Smooth muscle cell (in vitro differentiated cells): Measurements from ENCODE around the gene ALAS2. TPM values are rescaled to one million over a fixed set of nuclear protein-coding genes. Genes with fewer than 3 reads are reported as not detected.
"Not testable (repeated sequence)": the region's sequence is repeated elsewhere in the genome, so short reads cannot be mapped to it uniquely, and the experiment has no call there.

Experiments
- DNase-seq: peaks from one replicate; lab custom pipeline; 2025; ENCODE audit not compliant: unreplicated experiment; lab: John Stamatoyannopoulos, UW
- H2AFZ ChIP-seq: fragments of 200-600 bp; sonication (generic); 2 replicates; pipeline ENCODE4 v1.6.0; 2016; ENCODE audit warnings: antibody characterized with exemption, low read depth, mild to moderate bottlenecking
- H3F3A ChIP-seq: fragments of 200-600 bp; sonication (generic); 2 replicates; pipeline ENCODE4 v1.6.0; 2017; ENCODE audit warnings: antibody characterized with exemption, low read depth
- H3K27ac ChIP-seq: fragments of 200-600 bp; sonication (generic); 2 replicates; pipeline ENCODE4 v1.5.1; 2016; ENCODE audit warnings: low read depth, mild to moderate bottlenecking
- H3K27me3 ChIP-seq: fragments of 200-600 bp; sonication (generic); 2 replicates; pipeline ENCODE4 v1.6.1; 2016; ENCODE audit warnings: low read depth, mild to moderate bottlenecking
- H3K36me3 ChIP-seq: fragments of 200-600 bp; sonication (generic); 2 replicates; pipeline ENCODE4 v1.5.1; 2016; ENCODE audit warnings: low read depth
- H3K4me1 ChIP-seq: fragments of 200-600 bp; sonication (generic); 2 replicates; pipeline ENCODE4 v1.5.1; 2016; ENCODE audit warnings: low read depth
- H3K4me2 ChIP-seq: fragments of 200-600 bp; sonication (generic); 2 replicates; pipeline ENCODE4 v1.6.0; 2016; ENCODE audit warnings: mild to moderate bottlenecking
- H3K4me3 ChIP-seq: fragments of 200-600 bp; sonication (generic); 2 replicates; pipeline ENCODE4 v1.5.1; 2016; ENCODE audit warnings: mild to moderate bottlenecking
- H3K79me2 ChIP-seq: fragments of 200-600 bp; sonication (generic); 2 replicates; pipeline ENCODE4 v1.6.0; 2016; ENCODE audit warnings: low read depth, mild to moderate bottlenecking
- H3K9ac ChIP-seq: fragments of 200-600 bp; sonication (generic); 2 replicates; pipeline ENCODE4 v1.6.0; 2016; ENCODE audit warnings: low read depth
- H3K9me3 ChIP-seq: fragments of 200-600 bp; sonication (generic); replicated peaks from 2 replicates; pipeline ENCODE4 v1.5.1; 2016; ENCODE audit warnings: low read depth
- H4K20me1 ChIP-seq: fragments of 200-600 bp; sonication (generic); 2 replicates; pipeline ENCODE4 v1.6.0; 2016; ENCODE audit warnings: low read depth
- CTCF ChIP-seq: fragments of 200-600 bp; sonication (generic); IDR thresholded peaks from 2 replicates; pipeline ENCODE4 v1.5.1; 2017; ENCODE audit warnings: borderline replicate concordance, mild to moderate bottlenecking, antibody characterized with exemption; ENCODE audit not compliant: insufficient read depth, poor library complexity, severe bottlenecking
- WGBS: methylation state at CpG from one replicate; pipeline ENCODE4 v1.1.7; 2016; ENCODE audit warnings: low lambda C conversion rate; 5-methylcytosine and 5-hydroxymethylcytosine counted together
- polyA plus RNA-seq: library from polyadenylated mRNA; unstranded; fragments of >200 nt; fragmentation: Nextera tagmentation; extraction: Ambion mirVana; gene quantifications from 2 replicates; pipeline ENCODE4 v1.2.1, GENCODE V29; 2016
- total RNA-seq: library from RNA; depleted of rRNA; stranded (reverse); fragments of >200 nt; gene quantifications from 2 replicates; pipeline ENCODE4 v1.2.3, GENCODE V29; 2014

Gene ALAS2
- total and polyA plus RNA-seq, 2 experiments from 2014 or later, result not detected

- H3K27me3 ChIP-seq, result no peaks in the 10 kb centered on the region
- WGBS, result 34% methylated on average over 5 of the region's 5 CpGs
- H3K9ac ChIP-seq, result peak overlapping the region; percentile 82
- peak overlapping the region; percentile 75 for H3K4me2 ChIP-seq
- DNase-seq, result no peak
- peak overlapping the region; percentile 89 for H2AFZ ChIP-seq
- H3K79me2 ChIP-seq, result no peaks in the 10 kb centered on the region
- H3K4me3 ChIP-seq, result peak overlapping the region; percentile 20
- peak overlapping the region; percentile 88 for H3K27ac ChIP-seq
- no peaks in the 10 kb centered on the region for H3F3A ChIP-seq
- peak; percentile 75 for TF ChIP-seq CTCF
- H3K4me1 ChIP-seq, result no peaks in the 10 kb centered on the region
- no peaks in the 10 kb centered on the region for H4K20me1 ChIP-seq
- H3K36me3 ChIP-seq, result no peaks in the 10 kb centered on the region
- H3K9me3 ChIP-seq, result no peaks in the 10 kb centered on the region
These were observed 27.0 kb upstream of the ALAS2 start for GRCh38 chrX:55057675-55058249.

- no peaks in the 10 kb centered on the region for H3K4me1 ChIP-seq
- H4K20me1 ChIP-seq, result no peaks in the 10 kb centered on the region
- no peaks in the 10 kb centered on the region for H3K79me2 ChIP-seq
- peak overlapping the region; percentile 20 for H3K4me3 ChIP-seq
- no peaks in the 10 kb centered on the region for H3K36me3 ChIP-seq
- WGBS, result 49% methylated on average over 7 of the region's 7 CpGs
- peak overlapping the region; percentile 89 for H2AFZ ChIP-seq
- no peak for TF ChIP-seq CTCF
- H3K9me3 ChIP-seq, result no peaks in the 10 kb centered on the region
- H3K27ac ChIP-seq, result peak overlapping the region; percentile 88
- H3K9ac ChIP-seq, result peak overlapping the region; percentile 82
- H3K27me3 ChIP-seq, result no peaks in the 10 kb centered on the region
- H3K4me2 ChIP-seq, result peak overlapping the region; percentile 75
- no peaks in the 10 kb centered on the region for H3F3A ChIP-seq
- DNase-seq, result no peak
These were observed 26.3 kb upstream of the ALAS2 start for GRCh38 chrX:55056820-55057674.

- not testable (repeated sequence) for H3F3A ChIP-seq, DNase-seq, H3K4me1 ChIP-seq, H3K79me2 ChIP-seq, H3K36me3 ChIP-seq, H3K27me3 ChIP-seq, H2AFZ ChIP-seq, H3K4me2 ChIP-seq, H3K9me3 ChIP-seq, H3K9ac ChIP-seq, H3K4me3 ChIP-seq, H3K27ac ChIP-seq, H4K20me1 ChIP-seq
- 68% methylated on average over 2 of the region's 2 CpGs for WGBS
These were observed 19.8 kb upstream of the ALAS2 start for GRCh38 chrX:55050599-55050998.

- Histone ChIP-seq H3K9ac (no peak overlapping the region), H3K79me2 (no peaks in the 10 kb centered on the region), H3K4me3 (no peak overlapping the region), H3K4me2 (no peak overlapping the region), H3K4me1 (no peaks in the 10 kb centered on the region), H3K9me3 (no peaks in the 10 kb centered on the region), H4K20me1 (no peaks in the 10 kb centered on the region), H3K36me3 (no peaks in the 10 kb centered on the region), H2AFZ (no peak overlapping the region), H3K27ac (no peak overlapping the region), H3K27me3 (no peaks in the 10 kb centered on the region), H3F3A (no peaks in the 10 kb centered on the region)
- WGBS, result 92% methylated on average over 6 of the region's 6 CpGs
- DNase-seq, result no peak
- no peak for TF ChIP-seq CTCF
These were observed 10.7 kb upstream of the ALAS2 start for GRCh38 chrX:55041514-55041913.
